Stimulated activated naive CD8-positive, alpha-beta T cell treated with anti-CD3 and anti-CD28 coated beads, Interleukin-15, amount 100 ng/mL, for 72 hours (primary cell): ENCODE data around the gene GIMAP4.
A peak's percentile ranks its signal among the peaks of the same experiment; 100 is the strongest.
"Not testable (repeated sequence)": the region's sequence is repeated elsewhere in the genome, so short reads cannot be mapped to it uniquely, and the experiment has no call there.

ENCODE experiments used
- ATAC-seq: fragments of 150-1000 bp; cut with Tn5 transposase; 2 replicates; pipeline ENCODE4 v1.10.0; 2021; ENCODE audit warnings: mild to moderate bottlenecking, moderate library complexity
- DNase-seq, 2 donors: peaks; one replicate each; pipeline ENCODE4 v3.0.0; 2021 to 2022
- H3K27ac Mint-ChIP-seq, 2 donors: one replicate each; pipeline ENCODE4 v1.8.0; 2022; ENCODE audit warnings: mild to moderate bottlenecking in 2 of 2, mixed read lengths in 2 of 2, moderate library complexity in 2 of 2
- H3K27me3 Mint-ChIP-seq: one replicate; pipeline ENCODE4 v1.8.0; 2022; ENCODE audit warnings: mixed read lengths
- H3K4me1 Mint-ChIP-seq: one replicate; pipeline ENCODE4 v1.8.0; 2022; ENCODE audit warnings: mild to moderate bottlenecking, mixed read lengths
- H3K4me3 Mint-ChIP-seq, 2 donors: one replicate each; pipeline ENCODE4 v1.8.0; 2022; ENCODE audit warnings: mild to moderate bottlenecking in 2 of 2, mixed read lengths in 2 of 2, moderate library complexity in 1 of 2
- H3K9me3 Mint-ChIP-seq, 2 donors: one replicate each; pipeline ENCODE4 v1.8.0; 2022; ENCODE audit warnings: mixed read lengths in 2 of 2

Gene GIMAP4

GRCh38 chr7:150567169-150567568 is at the start of gene GIMAP4:
GIMAP4 (plus strand) TSS chr7:150567390; CDS start chr7:150569902, 2,512 bp downstream.
- peak within 1 kb of the TSS; percentile 97 for H3K27ac Mint-ChIP-seq
- H3K4me3 Mint-ChIP-seq, result peak within 1 kb of the TSS; percentile 97 to 98
- no peaks in the 10 kb centered on the region for H3K27me3 Mint-ChIP-seq
- DNase-seq (peak in 1 of 2 donors; percentile 55), ATAC-seq (peak; percentile 74)
- peaks cover 66% of the 10 kb centered on the region for H3K4me1 Mint-ChIP-seq
- H3K9me3 Mint-ChIP-seq, result peaks cover 6 to 13% of the 10 kb centered on the region in 2 donors

- H3K4me1 Mint-ChIP-seq, result peaks cover 39% of the 10 kb centered on the region
- H3K9me3 Mint-ChIP-seq, result no peaks in the 10 kb centered on the region
- H3K27ac Mint-ChIP-seq, result peak overlapping the region in 1 of 2 donors; percentile 95
- H3K27me3 Mint-ChIP-seq, result no peaks in the 10 kb centered on the region
- DNase-seq, result no peak
- peak overlapping the region; percentile 82 to 96 for H3K4me3 Mint-ChIP-seq
- ATAC-seq, result no peak
Observed at GRCh38 chr7:150519310-150519709, 47.9 kb upstream of the GIMAP4 start.

GRCh38 chr7:150520145-150520544 is 47.0 kb upstream of the GIMAP4 start:
- ATAC-seq (peak; percentile 56), DNase-seq (peak in 1 of 2 donors; percentile 57)
- Mint-ChIP-seq H3K27ac (peak overlapping the region; percentile 98 to 100), H3K4me1 (peaks cover 42% of the 10 kb centered on the region), H3K4me3 (peak overlapping the region; percentile 81 to 96), H3K9me3 (no peaks in the 10 kb centered on the region), H3K27me3 (no peaks in the 10 kb centered on the region)

- ATAC-seq, H3K27ac Mint-ChIP-seq, H3K27me3 Mint-ChIP-seq, DNase-seq: not testable (repeated sequence)
- H3K9me3 Mint-ChIP-seq, result peaks cover 10 to 19% of the 10 kb centered on the region in 2 donors
- peaks cover 59% of the 10 kb centered on the region for H3K4me1 Mint-ChIP-seq
- peak overlapping the region in 1 of 2 donors; percentile 66 for H3K4me3 Mint-ChIP-seq
Observed at GRCh38 chr7:150522931-150523330, 44.3 kb upstream of the GIMAP4 start.

GRCh38 chr7:150524018-150524417 is 43.2 kb upstream of the GIMAP4 start:
- peaks cover 57% of the 10 kb centered on the region for H3K4me1 Mint-ChIP-seq
- H3K4me3 Mint-ChIP-seq, result no peak overlapping the region
- DNase-seq (peak in 1 of 2 donors; percentile 39), ATAC-seq (peak; percentile 88)
- H3K27ac Mint-ChIP-seq, result no peak overlapping the region
- H3K27me3 Mint-ChIP-seq, result no peaks in the 10 kb centered on the region
- H3K9me3 Mint-ChIP-seq, result peaks cover 21 to 30% of the 10 kb centered on the region in 2 donors

GRCh38 chr7:150531704-150532103 is 35.5 kb upstream of the GIMAP4 start:
- Mint-ChIP-seq H3K4me1 (peaks cover 27% of the 10 kb centered on the region), H3K4me3 (no peak overlapping the region), H3K27ac (no peak overlapping the region), H3K9me3 (peaks cover 62 to 75% of the 10 kb centered on the region in 2 donors), H3K27me3 (no peaks in the 10 kb centered on the region)
- no peak for DNase-seq
- ATAC-seq, result no peak

- ATAC-seq (no peak), DNase-seq (no peak)
- peaks cover 42 to 59% of the 10 kb centered on the region in 2 donors for H3K9me3 Mint-ChIP-seq
- no peak overlapping the region for H3K27ac Mint-ChIP-seq
- H3K4me1 Mint-ChIP-seq, result peaks cover 4% of the 10 kb centered on the region
- no peak overlapping the region for H3K4me3 Mint-ChIP-seq
- H3K27me3 Mint-ChIP-seq, result no peaks in the 10 kb centered on the region
Observed at GRCh38 chr7:150538259-150538658, 28.9 kb upstream of the GIMAP4 start.

- Mint-ChIP-seq H3K27ac (peak overlapping the region in 1 of 2 donors; percentile 13), H3K4me1 (peaks cover 62% of the 10 kb centered on the region), H3K9me3 (peaks cover 30 to 32% of the 10 kb centered on the region in 2 donors), H3K4me3 (peak overlapping the region; percentile 8 to 14), H3K27me3 (no peaks in the 10 kb centered on the region)
- ATAC-seq, result no peak
- DNase-seq, result no peak
Observed at GRCh38 chr7:150553163-150553562, 14.0 kb upstream of the GIMAP4 start.

- ATAC-seq, result peak; percentile 86
- H3K4me1 Mint-ChIP-seq, result peaks cover 66% of the 10 kb centered on the region
- DNase-seq, result no peak
- no peaks in the 10 kb centered on the region for H3K27me3 Mint-ChIP-seq
- H3K9me3 Mint-ChIP-seq, result peaks cover 36 to 46% of the 10 kb centered on the region in 2 donors
- peak overlapping the region; percentile 71 to 80 for H3K27ac Mint-ChIP-seq
- peak overlapping the region; percentile 72 to 78 for H3K4me3 Mint-ChIP-seq
Observed at GRCh38 chr7:150556521-150557138, 10.6 kb upstream of the GIMAP4 start.

GRCh38 chr7:150560486-150560885 is 6.7 kb upstream of the GIMAP4 start:
- H3K9me3 Mint-ChIP-seq, result peaks cover 28 to 33% of the 10 kb centered on the region in 2 donors
- no peak overlapping the region for H3K4me3 Mint-ChIP-seq
- H3K27ac Mint-ChIP-seq, result peak overlapping the region in 1 of 2 donors; percentile 34
- H3K27me3 Mint-ChIP-seq, result no peaks in the 10 kb centered on the region
- no peak for ATAC-seq
- peaks cover 70% of the 10 kb centered on the region for H3K4me1 Mint-ChIP-seq
- DNase-seq, result peak in 1 of 2 donors; percentile 38

- Mint-ChIP-seq H3K27me3 (no peaks in the 10 kb centered on the region), H3K4me1 (peaks cover 64% of the 10 kb centered on the region), H3K9me3 (peaks cover 25 to 33% of the 10 kb centered on the region in 2 donors), H3K4me3 (peak overlapping the region; percentile 61 to 68), H3K27ac (peak overlapping the region in 1 of 2 donors; percentile 70)
- no peak for ATAC-seq
- DNase-seq, result no peak
Observed at GRCh38 chr7:150562919-150563318, 4.3 kb upstream of the GIMAP4 start.

GRCh38 chr7:150564006-150564405 is 3.2 kb upstream of the GIMAP4 start:
- H3K27me3 Mint-ChIP-seq, result no peaks in the 10 kb centered on the region
- H3K4me3 Mint-ChIP-seq, result peak overlapping the region; percentile 61 to 68
- ATAC-seq (peak; percentile 83), DNase-seq (peak in 1 of 2 donors; percentile 48)
- H3K9me3 Mint-ChIP-seq, result peaks cover 26 to 28% of the 10 kb centered on the region in 2 donors
- peaks cover 64% of the 10 kb centered on the region for H3K4me1 Mint-ChIP-seq
- H3K27ac Mint-ChIP-seq, result peak overlapping the region; percentile 70 to 82

- H3K27me3 Mint-ChIP-seq, result no peaks in the 10 kb centered on the region
- peak overlapping the region; percentile 70 to 82 for H3K27ac Mint-ChIP-seq
- peaks cover 25 to 32% of the 10 kb centered on the region in 2 donors for H3K9me3 Mint-ChIP-seq
- peak overlapping the region; percentile 61 to 68 for H3K4me3 Mint-ChIP-seq
- H3K4me1 Mint-ChIP-seq, result peaks cover 70% of the 10 kb centered on the region
- ATAC-seq (no peak), DNase-seq (no peak)
Observed at GRCh38 chr7:150564566-150564965, 2.6 kb upstream of the GIMAP4 start.

GRCh38 chr7:150565239-150565638 is 2.0 kb upstream of the GIMAP4 start:
- DNase-seq (no peak), ATAC-seq (no peak)
- Mint-ChIP-seq H3K4me3 (peak overlapping the region; percentile 31 to 75), H3K9me3 (peaks cover 19 to 29% of the 10 kb centered on the region in 2 donors), H3K27ac (peak overlapping the region; percentile 61 to 95), H3K4me1 (peaks cover 76% of the 10 kb centered on the region), H3K27me3 (no peaks in the 10 kb centered on the region)

- Mint-ChIP-seq H3K4me1 (peaks cover 76% of the 10 kb centered on the region), H3K4me3 (peak overlapping the region; percentile 97 to 98), H3K27me3 (no peaks in the 10 kb centered on the region), H3K9me3 (peaks cover 10 to 21% of the 10 kb centered on the region in 2 donors), H3K27ac (peak overlapping the region; percentile 6 to 97)
- no peak for ATAC-seq
- no peak for DNase-seq
Observed at GRCh38 chr7:150566123-150566522, 1.1 kb upstream of the GIMAP4 start.

- Mint-ChIP-seq H3K27ac (peak overlapping the region; percentile 93 to 97), H3K4me3 (peak overlapping the region; percentile 97 to 98), H3K9me3 (peaks cover 5 to 18% of the 10 kb centered on the region in 2 donors), H3K4me1 (peaks cover 72% of the 10 kb centered on the region), H3K27me3 (no peaks in the 10 kb centered on the region)
- ATAC-seq (peak; percentile 11), DNase-seq (peak in 1 of 2 donors; percentile 16)
Observed at GRCh38 chr7:150566572-150566971, 618 bp upstream of the GIMAP4 start.
